ENCODE measurements around the gene NEUROG1.

NEUROG1 gene

DNA sequence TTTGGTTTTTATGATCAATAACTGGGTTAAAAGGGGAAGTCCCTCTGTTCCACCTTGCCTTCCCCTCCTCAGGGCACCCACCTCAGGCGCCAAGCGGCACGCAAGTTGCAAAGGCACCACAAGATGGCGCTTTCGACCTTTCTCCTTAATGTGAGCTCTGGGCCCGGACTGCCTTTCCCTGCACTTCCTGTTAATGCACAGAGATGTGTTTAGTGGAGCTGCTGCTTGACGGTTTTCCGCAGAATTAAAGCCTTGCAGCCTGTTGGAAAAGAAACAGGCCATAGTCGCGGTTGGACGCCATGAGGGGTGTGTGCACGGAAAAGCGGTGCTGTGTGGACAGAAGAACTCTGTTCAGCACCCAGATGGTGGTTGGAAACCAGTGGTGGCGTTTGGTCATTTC, 25.1 kb upstream of the NEUROG1 start (continued):
- TF ChIP-seq ZNF837 (tag by site-specific recombination; IDR thresholded peaks at IDR 0.05) = no peak

DNA sequence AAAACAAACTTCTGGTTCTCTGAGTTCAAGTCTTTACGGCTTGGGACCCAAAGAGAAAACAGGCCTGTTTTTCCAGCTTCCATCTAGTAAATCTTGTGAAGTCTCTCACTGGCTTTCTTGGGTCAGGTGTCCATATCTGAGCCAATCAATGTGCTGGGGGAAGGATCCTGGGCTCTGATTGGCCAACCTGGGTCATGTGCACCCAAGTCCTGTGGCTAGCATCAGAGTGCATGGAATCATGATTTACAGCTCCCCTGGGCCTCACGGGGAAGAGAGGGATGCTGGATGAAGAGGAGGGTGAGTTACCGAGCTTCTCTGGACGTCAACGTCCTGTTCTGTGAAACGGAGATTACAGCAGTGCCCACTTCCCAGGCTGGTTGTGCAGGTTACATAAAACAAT, 23.6 kb upstream of the NEUROG1 start:
- no peaks in the 10 kb centered on the region for H3K4me1 ChIP-seq (ENCODE audit: control insufficient read depth, insufficient read depth, low read length)
- no peaks in the 10 kb centered on the region for H3K36me3 ChIP-seq (ENCODE audit: control insufficient read depth in 2 of 2, insufficient read depth in 1 of 2, low read length in 2 of 2)
- H3K27ac ChIP-seq (ENCODE audit: extremely low read depth, low read depth, low read length) = no peak overlapping the region
- POLR2A ChIA-PET = interaction anchor here (0.8 kb wide), 1 partner anchor 93 kb away, joined by 3 read pairs; no protein-coding TSS in a partner anchor
- CTCF ChIA-PET = interaction anchor here (0.6 to 17.7 kb wide), 13 partner anchors 6 to 658 kb away, joined by 3 to 575 read pairs (median 12); partner anchors contain the start of genes CXCL14 and SLC25A48
- H3K4me3 ChIP-seq (ENCODE audit: low read depth, low read length) = no peak overlapping the region
- no peaks in the 10 kb centered on the region for H3K9me3 ChIP-seq (ENCODE audit: control insufficient read depth, insufficient read depth, low read depth, low read length)
- TF ChIP-seq ZNF433 (tag by site-specific recombination; IDR thresholded peaks at IDR 0.05; ENCODE audit: low read depth) = no peak
- no peak for TF ChIP-seq ZSCAN16 (tag by site-specific recombination; IDR thresholded peaks at IDR 0.05)
- TF ChIP-seq, protein P1, sequence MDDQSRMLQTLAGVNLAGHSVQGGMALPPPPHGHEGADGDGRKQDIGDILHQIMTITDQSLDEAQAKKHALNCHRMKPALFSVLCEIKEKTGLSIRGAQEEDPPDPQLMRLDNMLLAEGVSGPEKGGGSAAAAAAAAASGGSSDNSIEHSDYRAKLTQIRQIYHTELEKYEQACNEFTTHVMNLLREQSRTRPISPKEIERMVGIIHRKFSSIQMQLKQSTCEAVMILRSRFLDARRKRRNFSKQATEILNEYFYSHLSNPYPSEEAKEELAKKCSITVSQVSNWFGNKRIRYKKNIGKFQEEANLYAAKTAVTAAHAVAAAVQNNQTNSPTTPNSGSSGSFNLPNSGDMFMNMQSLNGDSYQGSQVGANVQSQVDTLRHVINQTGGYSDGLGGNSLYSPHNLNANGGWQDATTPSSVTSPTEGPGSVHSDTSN (CRISPR knock-in tag; IDR thresholded peaks at IDR 0.05) = no peak
- TF ChIP-seq GLI4 (tag by site-specific recombination; IDR thresholded peaks at IDR 0.05) = no peak
- TF ChIP-seq ZNF302 (tag by site-specific recombination; IDR thresholded peaks at IDR 0.05; ENCODE audit: low read depth) = no peak
- no peak for TF ChIP-seq ZNF600 (tag by site-specific recombination; IDR thresholded peaks at IDR 0.05)
- TF ChIP-seq ZNF843 (tag by site-specific recombination; IDR thresholded peaks at IDR 0.05) = no peak
- TF ChIP-seq, protein P2, sequence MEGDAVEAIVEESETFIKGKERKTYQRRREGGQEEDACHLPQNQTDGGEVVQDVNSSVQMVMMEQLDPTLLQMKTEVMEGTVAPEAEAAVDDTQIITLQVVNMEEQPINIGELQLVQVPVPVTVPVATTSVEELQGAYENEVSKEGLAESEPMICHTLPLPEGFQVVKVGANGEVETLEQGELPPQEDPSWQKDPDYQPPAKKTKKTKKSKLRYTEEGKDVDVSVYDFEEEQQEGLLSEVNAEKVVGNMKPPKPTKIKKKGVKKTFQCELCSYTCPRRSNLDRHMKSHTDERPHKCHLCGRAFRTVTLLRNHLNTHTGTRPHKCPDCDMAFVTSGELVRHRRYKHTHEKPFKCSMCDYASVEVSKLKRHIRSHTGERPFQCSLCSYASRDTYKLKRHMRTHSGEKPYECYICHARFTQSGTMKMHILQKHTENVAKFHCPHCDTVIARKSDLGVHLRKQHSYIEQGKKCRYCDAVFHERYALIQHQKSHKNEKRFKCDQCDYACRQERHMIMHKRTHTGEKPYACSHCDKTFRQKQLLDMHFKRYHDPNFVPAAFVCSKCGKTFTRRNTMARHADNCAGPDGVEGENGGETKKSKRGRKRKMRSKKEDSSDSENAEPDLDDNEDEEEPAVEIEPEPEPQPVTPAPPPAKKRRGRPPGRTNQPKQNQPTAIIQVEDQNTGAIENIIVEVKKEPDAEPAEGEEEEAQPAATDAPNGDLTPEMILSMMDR (tag by site-specific recombination; IDR thresholded peaks at IDR 0.05) = no peak
- no peak for TF ChIP-seq ZNF404 (tag by site-specific recombination; IDR thresholded peaks at IDR 0.05)
- TF ChIP-seq, protein P3, sequence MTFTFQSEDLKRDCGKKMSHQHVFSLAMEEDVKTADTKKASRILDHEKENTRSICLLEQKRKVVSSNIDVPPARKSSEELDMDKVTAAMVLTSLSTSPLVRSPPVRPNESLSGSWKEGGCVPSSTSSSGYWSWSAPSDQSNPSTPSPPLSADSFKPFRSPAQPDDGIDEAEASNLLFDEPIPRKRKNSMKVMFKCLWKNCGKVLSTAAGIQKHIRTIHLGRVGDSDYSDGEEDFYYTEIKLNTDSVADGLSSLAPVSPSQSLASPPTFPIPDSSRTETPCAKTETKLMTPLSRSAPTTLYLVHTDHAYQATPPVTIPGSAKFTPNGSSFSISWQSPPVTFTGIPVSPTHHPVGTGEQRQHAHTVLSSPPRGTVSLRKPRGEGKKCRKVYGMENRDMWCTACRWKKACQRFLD (tag by site-specific recombination; IDR thresholded peaks at IDR 0.05) = no peak
- TF ChIP-seq, protein P4, sequence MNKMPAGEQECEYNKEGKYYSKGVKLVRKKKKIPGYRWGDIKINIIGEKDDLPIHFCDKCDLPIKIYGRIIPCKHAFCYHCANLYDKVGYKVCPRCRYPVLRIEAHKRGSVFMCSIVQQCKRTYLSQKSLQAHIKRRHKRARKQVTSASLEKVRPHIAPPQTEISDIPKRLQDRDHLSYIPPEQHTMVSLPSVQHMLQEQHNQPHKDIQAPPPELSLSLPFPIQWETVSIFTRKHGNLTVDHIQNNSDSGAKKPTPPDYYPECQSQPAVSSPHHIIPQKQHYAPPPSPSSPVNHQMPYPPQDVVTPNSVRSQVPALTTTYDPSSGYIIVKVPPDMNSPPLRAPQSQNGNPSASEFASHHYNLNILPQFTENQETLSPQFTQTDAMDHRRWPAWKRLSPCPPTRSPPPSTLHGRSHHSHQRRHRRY (tag by site-specific recombination; IDR thresholded peaks at IDR 0.05) = no peak
- TF ChIP-seq ZNF792 (tag by site-specific recombination; IDR thresholded peaks at IDR 0.05) = no peak
- TF ChIP-seq, protein P5, sequence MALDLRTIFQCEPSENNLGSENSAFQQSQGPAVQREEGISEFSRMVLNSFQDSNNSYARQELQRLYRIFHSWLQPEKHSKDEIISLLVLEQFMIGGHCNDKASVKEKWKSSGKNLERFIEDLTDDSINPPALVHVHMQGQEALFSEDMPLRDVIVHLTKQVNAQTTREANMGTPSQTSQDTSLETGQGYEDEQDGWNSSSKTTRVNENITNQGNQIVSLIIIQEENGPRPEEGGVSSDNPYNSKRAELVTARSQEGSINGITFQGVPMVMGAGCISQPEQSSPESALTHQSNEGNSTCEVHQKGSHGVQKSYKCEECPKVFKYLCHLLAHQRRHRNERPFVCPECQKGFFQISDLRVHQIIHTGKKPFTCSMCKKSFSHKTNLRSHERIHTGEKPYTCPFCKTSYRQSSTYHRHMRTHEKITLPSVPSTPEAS (tag by site-specific recombination; IDR thresholded peaks at IDR 0.05) = no peak

DNA sequence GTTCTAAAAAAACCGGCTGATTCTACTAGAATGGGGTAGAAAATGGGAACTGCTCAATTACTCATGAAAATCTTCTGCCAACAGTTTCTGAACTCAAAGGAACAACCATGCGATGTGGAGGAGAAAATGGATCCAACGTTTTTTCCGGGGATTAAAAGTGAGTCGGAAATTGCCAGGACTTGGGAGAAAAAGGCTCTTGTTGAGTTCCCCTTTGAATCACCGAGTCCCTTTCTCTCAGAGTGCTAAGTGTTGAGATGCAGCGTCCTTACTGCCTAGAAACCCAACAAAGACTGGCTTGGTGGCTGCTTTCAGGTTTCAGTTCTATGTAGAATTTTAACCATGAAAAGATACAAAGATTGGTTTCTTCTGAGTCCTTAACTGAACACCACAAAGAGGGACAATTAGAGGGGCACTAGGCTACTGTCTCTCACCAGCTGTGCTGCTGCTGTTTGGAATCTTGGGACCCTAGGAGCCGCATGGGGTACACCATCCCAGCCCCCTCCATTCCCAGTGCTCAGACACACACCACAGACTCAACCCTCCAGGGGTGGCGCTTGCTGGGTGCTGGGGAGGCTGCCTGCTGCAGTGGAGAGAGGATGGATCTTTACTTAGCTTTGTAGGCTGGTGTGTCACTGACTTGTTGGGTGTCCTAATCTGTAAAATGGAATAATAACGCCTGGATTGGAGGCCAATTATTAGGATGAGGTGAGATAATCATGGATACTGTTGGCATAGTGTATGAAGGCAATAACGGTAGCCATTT, 21.5 kb upstream of the NEUROG1 start:
- Histone ChIP-seq H3K9me3 (ENCODE audit: control insufficient read depth, insufficient read depth, low read depth, low read length) (no peaks in the 10 kb centered on the region), H3K27ac (ENCODE audit: extremely low read depth, low read depth, low read length) (no peak overlapping the region), H3K4me1 (ENCODE audit: control insufficient read depth, insufficient read depth, low read length) (no peaks in the 10 kb centered on the region), H3K4me3 (ENCODE audit: low read depth, low read length) (no peak overlapping the region), H3K36me3 (ENCODE audit: control insufficient read depth in 2 of 2, insufficient read depth in 1 of 2, low read length in 2 of 2) (no peaks in the 10 kb centered on the region)
- CTCF ChIA-PET = interaction anchor here (0.6 to 17.7 kb wide), 10 partner anchors 8 to 655 kb away, joined by 3 to 853 read pairs (median 8); partner anchors contain the start of gene SLC25A48
- POLR2A ChIA-PET = no interaction called here
- TF ChIP-seq ZBTB17 (tag by site-specific recombination; IDR thresholded peaks at IDR 0.05) (no peak), ZNF529 (tag by site-specific recombination; IDR thresholded peaks at IDR 0.05; ENCODE audit: insufficient replicate concordance) (no peak), ZNF549 (tag by site-specific recombination; IDR thresholded peaks at IDR 0.05) (no peak), ZNF561 (tag by site-specific recombination; IDR thresholded peaks at IDR 0.05; ENCODE audit: borderline replicate concordance) (no peak), ZNF701 (tag by site-specific recombination; IDR thresholded peaks at IDR 0.05) (no peak), ZNF768 (tag by site-specific recombination; IDR thresholded peaks at IDR 0.05) (no peak)
- TF ChIP-seq, protein P6, sequence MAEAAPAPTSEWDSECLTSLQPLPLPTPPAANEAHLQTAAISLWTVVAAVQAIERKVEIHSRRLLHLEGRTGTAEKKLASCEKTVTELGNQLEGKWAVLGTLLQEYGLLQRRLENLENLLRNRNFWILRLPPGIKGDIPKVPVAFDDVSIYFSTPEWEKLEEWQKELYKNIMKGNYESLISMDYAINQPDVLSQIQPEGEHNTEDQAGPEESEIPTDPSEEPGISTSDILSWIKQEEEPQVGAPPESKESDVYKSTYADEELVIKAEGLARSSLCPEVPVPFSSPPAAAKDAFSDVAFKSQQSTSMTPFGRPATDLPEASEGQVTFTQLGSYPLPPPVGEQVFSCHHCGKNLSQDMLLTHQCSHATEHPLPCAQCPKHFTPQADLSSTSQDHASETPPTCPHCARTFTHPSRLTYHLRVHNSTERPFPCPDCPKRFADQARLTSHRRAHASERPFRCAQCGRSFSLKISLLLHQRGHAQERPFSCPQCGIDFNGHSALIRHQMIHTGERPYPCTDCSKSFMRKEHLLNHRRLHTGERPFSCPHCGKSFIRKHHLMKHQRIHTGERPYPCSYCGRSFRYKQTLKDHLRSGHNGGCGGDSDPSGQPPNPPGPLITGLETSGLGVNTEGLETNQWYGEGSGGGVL (tag by site-specific recombination; IDR thresholded peaks at IDR 0.05) = no peak

Data from HEK293 (cell line).